SU-DHL-6 (cell line): Measurements from ENCODE around the gene SEC24B.

Source experiments
- EZH2phosphoT487 ChIP-seq: fragments of 200-600 bp; sonication (generic), shearing (Covaris generic); conservative IDR thresholded peaks from 2 replicates; pipeline ENCODE4 v1.6.1; 2018; ENCODE audit warnings: mild to moderate bottlenecking, antibody characterized with exemption, low read length, moderate library complexity, mixed read lengths
- TF ChIP-seq, protein P1 (sequence below): fragments of 200-600 bp; sonication (generic); IDR thresholded peaks from one replicate; pipeline ENCODE4 v1.5.1; 2017; ENCODE audit warnings: antibody characterized with exemption, mild to moderate bottlenecking, low read length, moderate library complexity; ENCODE audit not compliant: insufficient read depth, poor library complexity, severe bottlenecking

DNA sequence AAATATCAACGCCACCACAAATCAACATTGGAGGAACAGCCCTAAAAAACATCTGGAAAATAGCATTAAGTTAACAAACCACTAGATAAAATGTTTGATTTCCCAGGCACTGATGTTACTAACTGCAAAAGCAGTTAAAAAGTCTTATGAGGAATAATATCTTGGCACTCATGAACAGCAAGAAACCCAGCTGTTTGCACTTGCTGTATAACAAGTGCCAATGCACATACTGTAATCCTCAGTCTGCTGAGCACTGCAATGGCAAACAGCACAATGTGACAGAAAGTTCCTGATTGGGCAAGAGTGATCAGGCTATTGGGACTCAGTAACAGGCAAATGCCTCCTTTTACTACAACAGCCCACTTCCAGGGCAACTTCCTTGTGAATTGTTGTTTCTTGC, 20.8 kb upstream of the SEC24B start:
- TF ChIP-seq, protein P1, sequence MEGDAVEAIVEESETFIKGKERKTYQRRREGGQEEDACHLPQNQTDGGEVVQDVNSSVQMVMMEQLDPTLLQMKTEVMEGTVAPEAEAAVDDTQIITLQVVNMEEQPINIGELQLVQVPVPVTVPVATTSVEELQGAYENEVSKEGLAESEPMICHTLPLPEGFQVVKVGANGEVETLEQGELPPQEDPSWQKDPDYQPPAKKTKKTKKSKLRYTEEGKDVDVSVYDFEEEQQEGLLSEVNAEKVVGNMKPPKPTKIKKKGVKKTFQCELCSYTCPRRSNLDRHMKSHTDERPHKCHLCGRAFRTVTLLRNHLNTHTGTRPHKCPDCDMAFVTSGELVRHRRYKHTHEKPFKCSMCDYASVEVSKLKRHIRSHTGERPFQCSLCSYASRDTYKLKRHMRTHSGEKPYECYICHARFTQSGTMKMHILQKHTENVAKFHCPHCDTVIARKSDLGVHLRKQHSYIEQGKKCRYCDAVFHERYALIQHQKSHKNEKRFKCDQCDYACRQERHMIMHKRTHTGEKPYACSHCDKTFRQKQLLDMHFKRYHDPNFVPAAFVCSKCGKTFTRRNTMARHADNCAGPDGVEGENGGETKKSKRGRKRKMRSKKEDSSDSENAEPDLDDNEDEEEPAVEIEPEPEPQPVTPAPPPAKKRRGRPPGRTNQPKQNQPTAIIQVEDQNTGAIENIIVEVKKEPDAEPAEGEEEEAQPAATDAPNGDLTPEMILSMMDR = no peak
- no peak for TF ChIP-seq EZH2phosphoT487
